Transverse colon (tissue), 4 donors: ENCODE data around the gene OGA. TPM values are rescaled to one million over a fixed set of nuclear protein-coding genes. Genes with fewer than 3 reads are reported as not detected.

ENCODE experiments used
- DNase-seq: peaks from one replicate; pipeline ENCODE4 v3.0.0-alpha.2; 2019
- H3K27ac ChIP-seq, 4 donors: fragments of 200-600 bp; sonication (generic); 2 replicates each; pipeline ENCODE4 v1.5.1; 2016 to 2018; ENCODE audit warnings: inconsistent platforms in 4 of 4
- H3K27me3 ChIP-seq: fragments of 200-600 bp; sonication (generic); 2 replicates; pipeline ENCODE4 v1.5.1; 2017; ENCODE audit warnings: inconsistent platforms
- H3K36me3 ChIP-seq, 4 donors: fragments of 200-600 bp; sonication (generic); 2 replicates each; pipeline ENCODE4 v1.5.1; 2017 to 2019; ENCODE audit warnings: inconsistent platforms in 4 of 4
- H3K4me1 ChIP-seq, 4 donors: fragments of 200-600 bp; sonication (generic); 2 replicates each; pipeline ENCODE4 v1.5.1; 2017 to 2020; ENCODE audit warnings: inconsistent platforms in 4 of 4
- H3K4me3 ChIP-seq, 4 donors: fragments of 200-600 bp; sonication (generic); 1 replicate in 1 of 4; 2 replicates in 3 of 4; pipeline versions ENCODE4 v1.5.1 to v1.6.1; 2017 to 2019; ENCODE audit warnings: inconsistent platforms in 4 of 4
- H3K9me3 ChIP-seq, 2 donors: fragments of 200-600 bp; sonication (generic); 2 replicates each; pipeline ENCODE4 v1.5.1; 2017 to 2019; ENCODE audit warnings: inconsistent platforms in 2 of 2
- EP300 ChIP-seq: sonication (generic); formaldehyde crosslinking; IDR thresholded peaks from one replicate; pipeline ENCODE4 v1.6.1; 2017; ENCODE audit warnings: antibody characterized with exemption, low read depth
- POLR2A ChIP-seq: fragments of 450-650 bp; IDR thresholded peaks from one replicate; pipeline ENCODE4 v1.6.1; 2016; ENCODE audit warnings: antibody characterized with exemption, mild to moderate bottlenecking, moderate library complexity
- POLR2AphosphoS5 ChIP-seq, 3 donors: sonication (generic); formaldehyde crosslinking; IDR thresholded peaks; one replicate each; pipeline ENCODE4 v1.6.1; 2016; ENCODE audit warnings: antibody characterized with exemption in 3 of 3
- WGBS, 2 donors: methylation state at CpG; one replicate each; pipeline ENCODE4 v1.1.5; 2018; ENCODE audit warnings: low coverage in 1 of 2; 5-methylcytosine and 5-hydroxymethylcytosine counted together
- in situ Hi-C, 4 donors: fragments of 200-750 bp; cut with MboI; loops; one replicate each; pipeline versions ENCODE4 v1.15.0 to v1.15.1; 2017; ENCODE audit warnings: low sequenced_read_pairs in 3 of 4, low pct_ligation_motif_present in 1 of 4, low pct_unique_long_range_greater_than_20kb in 1 of 4
- intact Hi-C: fragments of 100-400 bp; cut with DNase I; formaldehyde crosslinking; loops from one replicate; pipeline ENCODE4 v1.15.1; 2023; ENCODE audit warnings: low total_unique reads
- total RNA-seq, 4 donors: library from RNA; depleted of rRNA; stranded (reverse); fragments of >200 nt; gene quantifications; one replicate each; pipeline ENCODE4 v1.1.0, GENCODE V29; 2016
- TF ChIP-seq, protein P1 (sequence below), 5 experiments: fragments of 200-600 bp in 3 of 5; fragments of 450-650 bp in 2 of 5; sonication (generic) in 3 of 5; IDR thresholded peaks; 1 replicate in 2 of 5; 2 replicates in 3 of 5; pipeline ENCODE4 v1.5.1; 2016 to 2017; ENCODE audit warnings: antibody characterized with exemption in 5 of 5, inconsistent platforms in 3 of 5, mild to moderate bottlenecking in 2 of 5, moderate library complexity in 1 of 5

OGA gene
- total RNA-seq, 4 donors from 2014 or later: 114 to 608 (median 172) TPM

DNA sequence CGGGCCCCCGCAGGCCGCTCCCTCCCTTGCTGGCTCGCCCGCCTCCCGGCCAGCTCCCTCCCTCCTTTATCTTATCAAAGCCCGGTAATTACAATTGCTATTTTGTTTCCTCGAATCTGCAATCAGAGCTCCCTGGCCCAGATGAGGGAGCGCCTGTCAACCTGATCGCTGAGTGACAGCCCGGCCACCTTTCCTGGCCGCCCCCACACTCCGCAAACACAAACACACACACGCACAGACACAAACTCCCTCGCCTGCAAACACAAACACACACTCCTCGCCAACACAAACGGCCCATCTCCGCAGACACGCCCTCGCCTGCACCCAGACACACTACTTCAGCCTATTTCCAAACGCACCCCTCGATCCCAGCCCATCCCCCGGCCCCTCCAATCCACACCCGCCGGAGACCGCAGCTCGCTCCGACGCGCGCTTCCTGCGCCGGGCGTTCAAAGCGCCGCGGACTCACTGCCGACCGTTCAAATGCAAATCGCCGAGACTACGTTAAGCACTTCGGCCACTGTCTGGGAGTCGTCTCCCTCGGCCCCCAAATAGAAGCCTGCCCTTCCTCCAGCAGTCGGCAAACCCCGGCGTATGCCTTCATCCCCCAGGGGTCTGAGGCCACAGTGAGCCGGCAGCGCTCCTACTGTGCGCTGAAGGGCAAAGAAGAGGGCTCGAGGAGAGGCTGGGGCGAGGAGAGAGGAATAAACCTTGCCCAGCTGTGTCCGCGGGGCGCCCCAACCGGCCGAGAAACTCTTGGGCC is 39.3 kb downstream of the OGA start:
- WGBS, 2 donors: 5% methylated on average over 53 of the region's 58 CpGs; no CpG with 5 or more reads in 1 of the 2 donors
- H3K27me3 ChIP-seq: peaks cover 50% of the 10 kb centered on the region

DNA sequence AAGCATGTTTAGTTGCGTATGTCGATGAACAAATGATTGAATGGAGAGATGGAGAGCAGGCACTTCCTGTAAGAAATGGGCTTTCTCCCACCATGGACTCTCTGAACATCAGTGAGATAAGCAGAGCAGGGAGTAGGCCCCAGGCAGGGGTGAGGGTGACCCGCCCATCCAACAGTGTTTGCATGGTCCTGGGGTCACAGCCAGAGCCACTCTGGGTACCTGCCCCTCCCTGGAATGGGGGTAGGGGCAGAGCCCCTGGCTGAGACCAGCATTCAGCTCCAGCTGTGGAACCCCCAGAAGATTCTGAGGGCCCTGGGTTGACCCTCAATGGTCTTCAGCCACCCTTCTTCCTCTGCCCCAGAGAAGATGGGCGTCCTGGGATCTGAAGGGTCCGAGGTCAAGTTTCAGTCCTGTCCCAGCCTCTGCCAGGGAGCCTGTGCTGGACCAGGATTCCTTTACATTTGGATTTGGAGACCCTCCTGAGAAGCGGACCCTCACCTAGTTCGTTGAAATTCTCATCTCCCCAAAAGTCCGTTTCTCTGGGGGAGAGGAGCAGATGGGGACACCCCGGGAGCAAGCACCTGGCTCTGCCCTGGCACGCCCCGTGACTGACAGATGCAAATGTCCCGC is 40.0 kb downstream of the OGA start:
- H3K4me3 ChIP-seq: peak overlapping the region in 2 of 4 donors; percentile 36 to 52
- intact Hi-C loops: no loop called here
- 50 to 58% methylated on average over 2 to 11 of the region's 12 CpGs for WGBS, 2 donors
- no peak overlapping the region for H3K27ac ChIP-seq
- no peaks in the 10 kb centered on the region for H3K9me3 ChIP-seq
- H3K27me3 ChIP-seq: peaks cover 57% of the 10 kb centered on the region
- TF ChIP-seq, protein P1, sequence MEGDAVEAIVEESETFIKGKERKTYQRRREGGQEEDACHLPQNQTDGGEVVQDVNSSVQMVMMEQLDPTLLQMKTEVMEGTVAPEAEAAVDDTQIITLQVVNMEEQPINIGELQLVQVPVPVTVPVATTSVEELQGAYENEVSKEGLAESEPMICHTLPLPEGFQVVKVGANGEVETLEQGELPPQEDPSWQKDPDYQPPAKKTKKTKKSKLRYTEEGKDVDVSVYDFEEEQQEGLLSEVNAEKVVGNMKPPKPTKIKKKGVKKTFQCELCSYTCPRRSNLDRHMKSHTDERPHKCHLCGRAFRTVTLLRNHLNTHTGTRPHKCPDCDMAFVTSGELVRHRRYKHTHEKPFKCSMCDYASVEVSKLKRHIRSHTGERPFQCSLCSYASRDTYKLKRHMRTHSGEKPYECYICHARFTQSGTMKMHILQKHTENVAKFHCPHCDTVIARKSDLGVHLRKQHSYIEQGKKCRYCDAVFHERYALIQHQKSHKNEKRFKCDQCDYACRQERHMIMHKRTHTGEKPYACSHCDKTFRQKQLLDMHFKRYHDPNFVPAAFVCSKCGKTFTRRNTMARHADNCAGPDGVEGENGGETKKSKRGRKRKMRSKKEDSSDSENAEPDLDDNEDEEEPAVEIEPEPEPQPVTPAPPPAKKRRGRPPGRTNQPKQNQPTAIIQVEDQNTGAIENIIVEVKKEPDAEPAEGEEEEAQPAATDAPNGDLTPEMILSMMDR (IDR thresholded peaks at IDR 0.05): no peak
- TF ChIP-seq POLR2A: no peak
- TF ChIP-seq EP300: no peak
- no peak for TF ChIP-seq POLR2AphosphoS5 (IDR thresholded peaks at IDR 0.05)
- in situ Hi-C loops: no loop called here
- no peaks in the 10 kb centered on the region for H3K36me3 ChIP-seq
- DNase-seq: no peak
- H3K4me1 ChIP-seq: peaks cover 31 to 60% (median 49%) of the 10 kb centered on the region in 4 donors

More for the DNA sequence above, 39.3 kb downstream of the OGA start:
- intact Hi-C loops: no loop called here
- Histone ChIP-seq H3K27ac (no peak overlapping the region), H3K4me3 (peak overlapping the region; percentile 9 to 52 (median 32)), H3K9me3 (no peaks in the 10 kb centered on the region), H3K36me3 (no peaks in the 10 kb centered on the region), H3K4me1 (peaks cover 35 to 66% (median 55%) of the 10 kb centered on the region in 4 donors)
- DNase-seq: peak; percentile 70
- in situ Hi-C loops: no loop called here
- TF ChIP-seq, protein P1 (IDR thresholded peaks at IDR 0.05): no peak
- TF ChIP-seq POLR2AphosphoS5 (IDR thresholded peaks at IDR 0.05): no peak
- TF ChIP-seq POLR2A: no peak
- no peak for TF ChIP-seq EP300

DNA sequence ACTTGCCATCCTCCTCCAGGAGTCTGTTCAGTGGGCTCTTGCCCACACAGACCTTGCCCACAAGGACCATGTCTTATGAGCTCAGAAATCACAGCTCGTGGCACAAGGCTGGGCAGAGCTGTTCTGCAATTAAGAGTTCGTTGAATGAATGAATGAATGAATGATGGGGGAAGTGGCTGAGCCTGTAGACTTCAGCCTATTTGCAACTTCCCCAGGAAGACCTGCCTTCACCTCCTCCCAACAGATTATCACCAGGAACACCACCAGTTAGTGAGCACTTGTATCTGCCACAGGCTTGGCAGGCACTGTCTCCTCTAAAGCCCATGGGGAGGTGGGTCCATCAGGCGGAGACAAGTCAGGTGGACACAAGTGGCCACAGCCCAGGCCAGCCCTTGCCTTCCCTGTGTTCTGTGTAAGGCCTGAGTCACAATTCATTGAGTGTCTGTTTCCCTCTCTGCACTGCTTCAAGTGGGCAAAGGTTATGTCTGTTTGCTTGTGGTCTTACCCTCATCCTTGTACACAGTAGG is 40.6 kb downstream of the OGA start:
- H3K27ac ChIP-seq: no peak overlapping the region
- TF ChIP-seq, protein P1 (IDR thresholded peaks at IDR 0.05): no peak
- no peak for TF ChIP-seq EP300
- no peak for TF ChIP-seq POLR2A
- TF ChIP-seq POLR2AphosphoS5 (IDR thresholded peaks at IDR 0.05): no peak
- no peak overlapping the region for H3K4me3 ChIP-seq
- no peak for DNase-seq
- intact Hi-C loops: no loop called here
- H3K4me1 ChIP-seq: peaks cover 29 to 58% (median 47%) of the 10 kb centered on the region in 4 donors
- WGBS, 2 donors: 60 to 89% methylated on average over 1 to 3 of the region's 3 CpGs
- in situ Hi-C loops: no loop called here
- peaks cover 63% of the 10 kb centered on the region for H3K27me3 ChIP-seq
- H3K36me3 ChIP-seq: no peaks in the 10 kb centered on the region
- H3K9me3 ChIP-seq: no peaks in the 10 kb centered on the region

DNA sequence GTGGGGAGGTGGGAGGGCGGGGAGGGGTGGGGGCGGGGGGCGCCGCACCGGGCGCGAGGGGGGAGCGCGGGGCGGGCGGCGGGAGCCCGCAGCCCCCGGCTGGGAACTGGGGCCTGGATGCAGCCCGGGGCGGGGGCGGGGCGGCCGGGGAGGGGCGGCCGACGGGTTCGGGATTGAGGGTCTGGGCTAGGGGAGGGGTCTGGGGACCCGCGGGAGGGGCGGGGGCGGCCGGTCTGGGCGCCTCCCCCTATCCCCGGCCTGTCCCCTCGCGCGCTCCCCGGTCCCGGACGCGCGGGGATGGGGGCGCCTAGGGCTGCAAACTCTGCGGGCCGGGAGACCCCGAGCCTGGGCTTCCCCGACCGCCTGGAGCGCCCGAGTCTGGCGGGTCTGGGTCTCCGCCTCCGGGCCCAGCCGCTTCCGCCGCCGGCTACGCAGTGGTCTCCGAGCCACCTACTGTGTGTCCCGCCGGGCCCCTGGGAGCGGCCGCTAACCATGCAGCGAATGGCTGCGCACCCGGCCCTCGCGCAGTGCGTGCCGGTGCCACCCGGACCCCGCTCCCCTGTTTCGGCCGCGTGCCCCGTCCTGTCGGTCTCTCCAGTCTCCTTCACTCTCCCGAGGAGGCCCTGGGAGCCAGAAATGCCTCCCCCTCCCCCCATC is 42.0 kb downstream of the OGA start:
- Histone ChIP-seq H3K36me3 (no peaks in the 10 kb centered on the region), H3K4me1 (peaks cover 24 to 44% (median 38%) of the 10 kb centered on the region in 4 donors), H3K4me3 (peak overlapping the region in 1 of 4 donors; percentile 26), H3K27me3 (peaks cover 77% of the 10 kb centered on the region), H3K9me3 (no peaks in the 10 kb centered on the region), H3K27ac (no peak overlapping the region)
- intact Hi-C loops (no loop called here), in situ Hi-C loops (no loop called here)
- WGBS, 2 donors: 25% methylated on average over 26 of the region's 74 CpGs; no CpG with 5 or more reads in 1 of the 2 donors
- TF ChIP-seq, protein P1 (IDR thresholded peaks at IDR 0.05): no peak
- TF ChIP-seq EP300 (no peak), POLR2AphosphoS5 (IDR thresholded peaks at IDR 0.05) (no peak), POLR2A (no peak)
- no peak for DNase-seq
